OCI-LY3 (cell line): ENCODE data around the gene MAMLD1.
A peak's percentile ranks its signal among the peaks of the same experiment; 100 is the strongest.

Experiments used
- H2AFZ ChIP-seq: fragments of 200-600, 300-600 bp; shearing (Covaris generic); 2 replicates; pipeline ENCODE4 v1.6.0; 2014; ENCODE audit warnings: antibody characterized with exemption, low read depth, low read length
- H3K27ac ChIP-seq: fragments of 200-600, 300-600 bp; sonication (generic); 2 replicates; pipeline ENCODE4 v1.5.1; 2014; ENCODE audit warnings: mild to moderate bottlenecking, low read length, moderate library complexity, mixed read lengths
- H3K27me3 ChIP-seq: fragments of 200-600, 300-600 bp; sonication (generic); 2 replicates; pipeline ENCODE4 v1.6.1; 2014; ENCODE audit warnings: low read depth, low read length, mixed read lengths
- H3K36me3 ChIP-seq: fragments of 200-600, 300-600 bp; sonication (generic); replicated peaks from 2 replicates; pipeline ENCODE3; 2014; ENCODE audit warnings: low read depth, low read length, mixed read lengths
- H3K4me1 ChIP-seq: fragments of 300-600, 200-600 bp; sonication (generic); 2 replicates; pipeline ENCODE4 v1.6.1; 2014; ENCODE audit warnings: low read length, mixed read lengths
- H3K4me2 ChIP-seq: fragments of 200-600, 300-600 bp; sonication (generic); 2 replicates; pipeline ENCODE4 v1.6.1; 2014; ENCODE audit warnings: low read length, mixed read lengths
- H3K4me3 ChIP-seq: fragments of 300-600, 200-600 bp; sonication (generic); 2 replicates; pipeline ENCODE4 v1.5.1; 2014; ENCODE audit warnings: antibody characterized with exemption, mild to moderate bottlenecking, low read length, moderate library complexity
- H3K79me2 ChIP-seq: fragments of 300-600, 200-600 bp; shearing (Covaris generic); 2 replicates; pipeline ENCODE4 v1.6.1; 2014; ENCODE audit warnings: mild to moderate bottlenecking, low read length, mixed read lengths
- H3K9ac ChIP-seq: fragments of 300-600, 200-600 bp; shearing (Covaris generic); 2 replicates; pipeline ENCODE4 v1.6.0; 2014; ENCODE audit warnings: mild to moderate bottlenecking, low read length, moderate library complexity
- H3K9me3 ChIP-seq: fragments of 200-600, 300-600 bp; shearing (Covaris generic); 2 replicates; pipeline ENCODE4 v1.6.1; 2014; ENCODE audit warnings: low read length, mixed read lengths; ENCODE audit not compliant: insufficient read depth
- H4K20me1 ChIP-seq: fragments of 200-600, 300-600 bp; sonication (generic); 2 replicates; pipeline ENCODE4 v1.6.1; 2016; ENCODE audit warnings: low read length, mixed read lengths; ENCODE audit not compliant: insufficient read depth
- CTCF ChIP-seq: fragments of 200-600, 300-600 bp; sonication (generic); IDR thresholded peaks from 2 replicates; pipeline ENCODE4 v1.5.1; 2014; ENCODE audit warnings: antibody characterized with exemption, low read length, low read depth
- EZH2phosphoT487 ChIP-seq: fragments of 200-600 bp; shearing (Covaris generic); IDR thresholded peaks from 2 replicates; pipeline ENCODE4 v1.6.1; 2018; ENCODE audit warnings: antibody characterized with exemption, mixed run types, low read depth

MAMLD1 gene

DNA sequence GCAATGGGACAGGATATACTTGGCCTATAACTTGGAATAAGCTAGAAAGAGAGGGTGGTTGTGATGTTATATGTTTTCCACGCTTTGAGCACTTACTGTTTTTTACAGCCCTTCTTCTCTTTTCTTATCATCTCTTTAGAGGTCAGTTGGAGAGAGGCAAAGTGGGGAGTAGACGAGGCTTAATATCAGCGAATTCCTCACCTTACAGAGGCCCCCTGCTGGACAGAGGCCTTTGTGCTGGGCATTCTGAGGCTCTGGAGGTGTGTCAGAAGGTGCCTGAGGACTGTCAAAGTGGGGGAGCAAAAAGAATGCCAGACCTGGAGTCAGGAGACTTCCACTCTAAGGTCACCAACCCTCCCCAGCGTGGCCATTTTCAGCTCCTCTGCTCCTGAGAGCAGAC is 42.5 kb downstream of the MAMLD1 start:
- Histone ChIP-seq H4K20me1 (no peaks in the 10 kb centered on the region), H3K27ac (no peak overlapping the region), H3K79me2 (no peaks in the 10 kb centered on the region), H3K9me3 (no peaks in the 10 kb centered on the region), H3K9ac (no peak overlapping the region), H3K27me3 (no peaks in the 10 kb centered on the region), H3K4me3 (no peak overlapping the region), H3K4me1 (0 out of 2 replicates have a peak, but pooled peaks cover 3% of the 10 kb centered on the region), H3K36me3 (no peaks in the 10 kb centered on the region), H2AFZ (no peak overlapping the region), H3K4me2 (no peak overlapping the region)
- TF ChIP-seq CTCF (0 out of 2 replicates have a peak, but pooled peaks have one; percentile 7), EZH2phosphoT487 (no peak)

GRCh38 chrX:150406596-150406995 is 43.5 kb downstream of the MAMLD1 start:
- H4K20me1 ChIP-seq: no peaks in the 10 kb centered on the region
- no peak overlapping the region for H2AFZ ChIP-seq
- H3K9ac ChIP-seq: no peak overlapping the region
- no peaks in the 10 kb centered on the region for H3K79me2 ChIP-seq
- H3K4me3 ChIP-seq: no peak overlapping the region
- 0 out of 2 replicates have a peak, but pooled peaks cover 3% of the 10 kb centered on the region for H3K4me1 ChIP-seq
- no peaks in the 10 kb centered on the region for H3K27me3 ChIP-seq
- H3K9me3 ChIP-seq: no peaks in the 10 kb centered on the region
- H3K27ac ChIP-seq: no peak overlapping the region
- no peak for TF ChIP-seq CTCF
- TF ChIP-seq EZH2phosphoT487: no peak
- H3K36me3 ChIP-seq: no peaks in the 10 kb centered on the region
- no peak overlapping the region for H3K4me2 ChIP-seq

- no peak overlapping the region for H3K4me3 ChIP-seq
- TF ChIP-seq EZH2phosphoT487 (no peak), CTCF (no peak)
- H3K4me1 ChIP-seq: 0 out of 2 replicates have a peak, but pooled peaks cover 3% of the 10 kb centered on the region
- no peak overlapping the region for H3K4me2 ChIP-seq
- H3K79me2 ChIP-seq: no peaks in the 10 kb centered on the region
- H3K9ac ChIP-seq: no peak overlapping the region
- H4K20me1 ChIP-seq: no peaks in the 10 kb centered on the region
- no peaks in the 10 kb centered on the region for H3K36me3 ChIP-seq
- H3K27ac ChIP-seq: no peak overlapping the region
- H3K9me3 ChIP-seq: no peaks in the 10 kb centered on the region
- H3K27me3 ChIP-seq: no peaks in the 10 kb centered on the region
- H2AFZ ChIP-seq: no peak overlapping the region
Measured at GRCh38 chrX:150408007-150408406, 44.9 kb downstream of the MAMLD1 start.

- H3K36me3 ChIP-seq: no peaks in the 10 kb centered on the region
- no peaks in the 10 kb centered on the region for H3K79me2 ChIP-seq
- no peaks in the 10 kb centered on the region for H3K9me3 ChIP-seq
- H3K4me3 ChIP-seq: no peak overlapping the region
- TF ChIP-seq EZH2phosphoT487 (no peak), CTCF (no peak)
- 0 out of 2 replicates have a peak, but pooled peaks cover 3% of the 10 kb centered on the region for H3K4me1 ChIP-seq
- no peak overlapping the region for H3K9ac ChIP-seq
- no peak overlapping the region for H2AFZ ChIP-seq
- H3K27me3 ChIP-seq: no peaks in the 10 kb centered on the region
- no peak overlapping the region for H3K27ac ChIP-seq
- H3K4me2 ChIP-seq: no peak overlapping the region
- no peaks in the 10 kb centered on the region for H4K20me1 ChIP-seq
Measured at GRCh38 chrX:150408561-150408960, 45.4 kb downstream of the MAMLD1 start.
